Breast epithelium (tissue), 3 donors: Measurements from ENCODE around the gene SH3BP4.

Source experiments
- CTCF ChIP-seq, 3 donors: fragments of 450-650 bp; IDR thresholded peaks; one replicate each; pipeline ENCODE4 v1.5.1; 2016 to 2017; ENCODE audit warnings: antibody characterized with exemption in 3 of 3, mild to moderate bottlenecking in 3 of 3, moderate library complexity in 3 of 3
- POLR2A ChIP-seq: fragments of 450-650 bp; IDR thresholded peaks from one replicate; pipeline ENCODE4 v1.6.1; 2016; ENCODE audit warnings: antibody characterized with exemption, mild to moderate bottlenecking, moderate library complexity
- POLR2AphosphoS5 ChIP-seq, 3 donors: sonication (generic); formaldehyde crosslinking; IDR thresholded peaks; one replicate each; pipeline ENCODE4 v1.6.1; 2017; ENCODE audit warnings: antibody characterized with exemption in 3 of 3

DNA sequence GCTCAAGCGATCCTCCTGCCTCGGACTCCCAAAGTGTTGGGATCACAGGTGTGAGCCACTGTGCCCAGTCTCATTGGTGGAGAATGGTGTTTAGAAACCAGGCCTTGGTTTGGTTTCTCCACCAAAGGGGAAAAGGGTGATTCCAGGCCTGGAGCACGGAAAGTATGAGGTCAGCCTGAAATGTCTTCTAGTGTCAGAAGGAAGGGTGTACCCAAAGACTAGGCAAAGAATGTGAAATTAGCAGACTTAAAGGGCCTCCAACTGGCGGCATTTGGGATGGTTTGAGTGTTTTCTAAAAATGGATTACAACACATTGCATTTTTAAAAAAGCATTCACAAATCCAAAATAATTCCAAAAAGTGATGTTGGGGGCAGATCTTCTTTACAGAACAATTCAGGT, 139.6 kb downstream of the SH3BP4 start:
- TF ChIP-seq CTCF (IDR thresholded peaks at IDR 0.05) (no peak), POLR2A (no peak), POLR2AphosphoS5 (IDR thresholded peaks at IDR 0.05) (no peak)
